Breast epithelium (tissue), 4 donors: Measurements from ENCODE around the gene BRINP2. TPM values are rescaled to one million over a fixed set of nuclear protein-coding genes. Genes with fewer than 3 reads are reported as not detected.

Experiments
- DNase-seq, 2 donors: peaks; one replicate each; pipeline ENCODE4 v3.0.0-alpha.2; 2019; ENCODE audit warnings: low spot score in 2 of 2
- H3K27ac ChIP-seq, 2 donors: fragments of 200-600 bp; sonication (generic) in 1 of 2; one replicate each; pipeline ENCODE4 v1.5.1; 2016 to 2019; ENCODE audit warnings: mild to moderate bottlenecking in 1 of 2
- H3K27me3 ChIP-seq, 2 donors: fragments of 200-600 bp; sonication (generic) in 1 of 2; one replicate each; pipeline versions ENCODE4 v1.5.1 to v1.6.0; 2017 to 2019; ENCODE audit warnings: control low read depth in 1 of 2, mild to moderate bottlenecking in 1 of 2
- H3K36me3 ChIP-seq: fragments of 200-600 bp; one replicate; pipeline ENCODE4 v1.5.1; 2019
- H3K4me1 ChIP-seq, 2 donors: fragments of 200-600 bp; sonication (generic); one replicate each; pipeline ENCODE4 v1.5.1; 2016 to 2019; ENCODE audit warnings: control low read depth in 1 of 2
- H3K4me3 ChIP-seq, 3 donors: fragments of 200-600 bp; sonication (generic); 1 replicate in 2 of 3; 2 replicates in 1 of 3; pipeline ENCODE4 v1.5.1; 2016 to 2019; ENCODE audit warnings: mild to moderate bottlenecking in 3 of 3, moderate library complexity in 2 of 3
- H3K9me3 ChIP-seq, 2 donors: fragments of 200-600 bp; sonication (generic) in 1 of 2; one replicate each; pipeline ENCODE4 v1.5.1; 2016 to 2019; ENCODE audit warnings: control low read depth in 1 of 2
- POLR2A ChIP-seq: fragments of 450-650 bp; IDR thresholded peaks from one replicate; pipeline ENCODE4 v1.6.1; 2016; ENCODE audit warnings: antibody characterized with exemption, mild to moderate bottlenecking, moderate library complexity
- POLR2AphosphoS5 ChIP-seq, 3 donors: sonication (generic); formaldehyde crosslinking; IDR thresholded peaks; one replicate each; pipeline ENCODE4 v1.6.1; 2017; ENCODE audit warnings: antibody characterized with exemption in 3 of 3
- intact Hi-C: fragments of 100-400 bp; cut with DNase I; formaldehyde crosslinking; loops from one replicate; pipeline ENCODE4 v1.15.1; 2023; ENCODE audit warnings: low total_unique reads
- total RNA-seq, 3 donors: library from RNA; depleted of rRNA; stranded (reverse); fragments of >200 nt; gene quantifications; one replicate each; pipeline ENCODE4 v1.1.0, GENCODE V29; 2016
- TF ChIP-seq, protein P1 (sequence below), 3 donors: fragments of 450-650 bp; IDR thresholded peaks; one replicate each; pipeline ENCODE4 v1.5.1; 2016 to 2017; ENCODE audit warnings: antibody characterized with exemption in 3 of 3, mild to moderate bottlenecking in 3 of 3, moderate library complexity in 3 of 3

Gene BRINP2
- total RNA-seq, 3 donors from 2014 or later = 0.48 to 2.9 (median 1.5) TPM

- no peaks in the 10 kb centered on the region for H3K9me3 ChIP-seq
- H3K27me3 ChIP-seq = no peaks in the 10 kb centered on the region
- H3K4me1 ChIP-seq = no peaks in the 10 kb centered on the region
- H3K27ac ChIP-seq = no peak overlapping the region
- TF ChIP-seq, protein P1, sequence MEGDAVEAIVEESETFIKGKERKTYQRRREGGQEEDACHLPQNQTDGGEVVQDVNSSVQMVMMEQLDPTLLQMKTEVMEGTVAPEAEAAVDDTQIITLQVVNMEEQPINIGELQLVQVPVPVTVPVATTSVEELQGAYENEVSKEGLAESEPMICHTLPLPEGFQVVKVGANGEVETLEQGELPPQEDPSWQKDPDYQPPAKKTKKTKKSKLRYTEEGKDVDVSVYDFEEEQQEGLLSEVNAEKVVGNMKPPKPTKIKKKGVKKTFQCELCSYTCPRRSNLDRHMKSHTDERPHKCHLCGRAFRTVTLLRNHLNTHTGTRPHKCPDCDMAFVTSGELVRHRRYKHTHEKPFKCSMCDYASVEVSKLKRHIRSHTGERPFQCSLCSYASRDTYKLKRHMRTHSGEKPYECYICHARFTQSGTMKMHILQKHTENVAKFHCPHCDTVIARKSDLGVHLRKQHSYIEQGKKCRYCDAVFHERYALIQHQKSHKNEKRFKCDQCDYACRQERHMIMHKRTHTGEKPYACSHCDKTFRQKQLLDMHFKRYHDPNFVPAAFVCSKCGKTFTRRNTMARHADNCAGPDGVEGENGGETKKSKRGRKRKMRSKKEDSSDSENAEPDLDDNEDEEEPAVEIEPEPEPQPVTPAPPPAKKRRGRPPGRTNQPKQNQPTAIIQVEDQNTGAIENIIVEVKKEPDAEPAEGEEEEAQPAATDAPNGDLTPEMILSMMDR (IDR thresholded peaks at IDR 0.05) = no peak
- no peak for TF ChIP-seq POLR2AphosphoS5 (IDR thresholded peaks at IDR 0.05)
- TF ChIP-seq POLR2A = no peak
- H3K36me3 ChIP-seq = no peaks in the 10 kb centered on the region
- no peak overlapping the region for H3K4me3 ChIP-seq
- DNase-seq = no peak
- intact Hi-C loops = no loop called here
These were observed 139.1 kb downstream of the BRINP2 start for GRCh38 chr1:177309880-177310279.

DNA sequence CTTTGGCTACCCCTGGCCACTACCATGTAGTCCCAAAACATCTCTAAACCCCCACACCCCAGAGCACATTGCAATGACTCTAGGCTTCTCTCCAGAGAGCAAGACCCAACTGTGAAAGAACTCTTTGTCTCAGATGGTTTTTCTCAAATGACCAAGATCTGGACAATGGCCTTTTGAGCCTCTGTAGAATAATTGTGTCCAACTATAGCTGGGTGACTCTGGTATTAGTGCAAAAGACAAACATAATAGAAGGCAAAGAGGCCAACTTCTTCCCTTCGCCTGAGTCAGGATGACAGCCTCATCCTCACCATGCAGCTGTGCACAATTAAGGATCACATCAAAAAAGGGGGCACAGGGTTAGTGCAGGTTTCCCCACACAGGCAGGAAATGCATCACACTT lies 139.6 kb downstream of the BRINP2 start:
- Histone ChIP-seq H3K27me3 (no peaks in the 10 kb centered on the region), H3K9me3 (no peaks in the 10 kb centered on the region), H3K4me3 (no peak overlapping the region), H3K4me1 (no peaks in the 10 kb centered on the region), H3K27ac (no peak overlapping the region), H3K36me3 (no peaks in the 10 kb centered on the region)
- intact Hi-C loops = no loop called here
- no peak for TF ChIP-seq POLR2AphosphoS5 (IDR thresholded peaks at IDR 0.05)
- TF ChIP-seq, protein P1 (IDR thresholded peaks at IDR 0.05) = no peak
- no peak for TF ChIP-seq POLR2A
- DNase-seq = no peak

GRCh38 chr1:177311111-177311510 lies 140.4 kb downstream of the BRINP2 start:
- no peaks in the 10 kb centered on the region for H3K9me3 ChIP-seq
- H3K27ac ChIP-seq = no peak overlapping the region
- H3K4me3 ChIP-seq = no peak overlapping the region
- intact Hi-C loops = no loop called here
- no peaks in the 10 kb centered on the region for H3K36me3 ChIP-seq
- no peaks in the 10 kb centered on the region for H3K27me3 ChIP-seq
- no peaks in the 10 kb centered on the region for H3K4me1 ChIP-seq
- TF ChIP-seq POLR2A = no peak
- TF ChIP-seq, protein P1 (IDR thresholded peaks at IDR 0.05) = no peak
- no peak for TF ChIP-seq POLR2AphosphoS5 (IDR thresholded peaks at IDR 0.05)
- no peak for DNase-seq

- H3K27me3 ChIP-seq = no peaks in the 10 kb centered on the region
- no peak overlapping the region for H3K27ac ChIP-seq
- no peak for DNase-seq
- intact Hi-C loops = no loop called here
- H3K9me3 ChIP-seq = no peaks in the 10 kb centered on the region
- H3K4me1 ChIP-seq = no peaks in the 10 kb centered on the region
- no peak overlapping the region for H3K4me3 ChIP-seq
- no peaks in the 10 kb centered on the region for H3K36me3 ChIP-seq
- TF ChIP-seq POLR2AphosphoS5 (IDR thresholded peaks at IDR 0.05) (no peak), POLR2A (no peak)
- TF ChIP-seq, protein P1 (IDR thresholded peaks at IDR 0.05) = no peak
These were observed 140.8 kb downstream of the BRINP2 start for GRCh38 chr1:177311586-177311985.

GRCh38 chr1:177315261-177315660 lies 144.5 kb downstream of the BRINP2 start:
- Histone ChIP-seq H3K36me3 (no peaks in the 10 kb centered on the region), H3K4me3 (no peak overlapping the region), H3K27ac (no peak overlapping the region), H3K4me1 (no peaks in the 10 kb centered on the region), H3K9me3 (peaks cover 0 to 4% of the 10 kb centered on the region in 2 donors), H3K27me3 (no peaks in the 10 kb centered on the region)
- DNase-seq = no peak
- TF ChIP-seq, protein P1 (IDR thresholded peaks at IDR 0.05) = no peak
- TF ChIP-seq POLR2AphosphoS5 (IDR thresholded peaks at IDR 0.05) (no peak), POLR2A (no peak)
- intact Hi-C loops = no loop called here
